ENCODE data around the gene AGBL4. TPM values are rescaled to one million over a fixed set of nuclear protein-coding genes. Genes with fewer than 3 reads are reported as not detected.

The AGBL4 gene
- total and polyA plus RNA-seq, 7 experiments from 2014 or later, result 0.27 TPM; not detected in 6

DNA sequence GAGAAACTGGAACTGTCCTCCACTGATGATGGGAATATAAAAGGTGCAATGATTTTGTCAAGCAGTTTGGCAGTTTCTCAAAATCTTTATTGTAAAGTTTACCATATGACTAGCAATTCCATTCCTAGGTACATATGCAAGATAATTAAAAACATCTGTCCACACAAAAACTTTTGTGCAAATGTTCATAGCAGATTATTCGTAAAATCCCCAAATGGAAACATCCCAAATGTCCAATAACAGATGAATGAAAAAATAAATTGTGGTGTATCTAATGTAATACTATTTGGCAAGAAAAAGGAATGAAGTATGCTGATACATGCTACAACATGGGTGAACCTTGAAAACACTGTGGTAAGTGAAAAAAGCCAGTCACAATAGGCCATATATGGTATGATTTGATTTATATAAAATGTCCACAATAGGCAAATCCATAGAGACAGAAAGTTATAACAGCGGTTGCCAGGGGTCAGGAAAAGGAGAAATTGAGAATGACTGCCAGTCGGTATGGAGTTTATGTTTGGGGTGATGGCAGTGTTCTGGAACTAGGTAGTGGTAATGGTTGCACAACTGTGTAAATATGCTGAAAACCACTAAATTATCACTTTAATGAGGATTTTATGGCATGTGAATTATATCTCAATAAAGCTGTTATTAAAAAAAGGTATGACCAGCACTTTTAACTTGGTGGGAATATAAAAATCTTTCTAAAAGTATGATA, 1165.4 kb downstream of the AGBL4 start:
- Mint-ChIP-seq H3K9me3 (peaks cover 0 to 25% (median 12%) of the 10 kb centered on the region in 11 donors), H3K4me3 (no peak overlapping the region), H3K27me3 (peaks cover 8 to 33% (median 17%) of the 10 kb centered on the region in 5 donors), H3K36me3 (peaks cover 0 to 4% (median 0%) of the 10 kb centered on the region in 5 donors), H3K27ac (no peak overlapping the region), H3K4me1 (no peaks in the 10 kb centered on the region)
- Histone ChIP-seq H3K9me3 (ENCODE audit: control insufficient read depth in 2 of 3, low read length in 3 of 3) (no peaks in the 10 kb centered on the region), H3K36me3 (ENCODE audit: control insufficient read depth in 2 of 3, insufficient read depth in 3 of 3, low read length in 3 of 3) (no peaks in the 10 kb centered on the region), H3K27ac (ENCODE audit: low read depth, low read length) (no peak overlapping the region), H3K4me1 (ENCODE audit: control insufficient read depth in 2 of 2, insufficient read depth in 2 of 2, low read length in 2 of 2) (no peaks in the 10 kb centered on the region), H3K4me3 (ENCODE audit: low read length) (no peak overlapping the region), H3K27me3 (ENCODE audit: control insufficient read depth in 2 of 2, insufficient read depth in 2 of 2, low read length in 2 of 2) (no peaks in the 10 kb centered on the region)
- CTCF ChIA-PET, result interaction anchor here (0.7 to 0.9 kb wide), 2 partner anchors 9 to 20 kb away, joined by 3 read pairs; no protein-coding TSS in a partner anchor
- intact Hi-C loops (cut with micrococcal nuclease), result no loop called here
- DNase-seq, result no peak
- no peak for ATAC-seq
- POLR2A ChIA-PET, result no interaction called here

DNA sequence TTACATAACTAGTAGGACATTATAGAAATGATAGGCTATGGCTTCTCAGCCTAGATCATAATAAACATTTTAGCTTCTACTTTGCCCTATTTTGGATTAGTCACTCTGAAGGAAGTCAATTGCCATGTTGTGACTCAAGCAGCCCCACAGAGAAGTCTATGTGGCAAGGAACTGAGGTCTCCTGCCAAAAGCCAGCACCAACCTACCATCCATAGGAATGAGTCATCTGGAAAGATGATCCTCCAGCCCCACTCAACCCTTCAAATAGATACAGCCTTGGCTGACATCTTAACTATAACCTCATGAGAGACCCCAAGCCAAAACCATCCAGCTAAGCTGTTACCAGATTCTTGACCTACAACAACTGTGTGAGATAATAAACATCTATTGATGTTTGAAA, 1170.7 kb downstream of the AGBL4 start:
- Histone ChIP-seq H3K9me3 (ENCODE audit: control insufficient read depth in 2 of 3, low read length in 3 of 3) (no peaks in the 10 kb centered on the region), H3K27me3 (ENCODE audit: control insufficient read depth in 2 of 2, insufficient read depth in 2 of 2, low read length in 2 of 2) (no peaks in the 10 kb centered on the region), H3K27ac (ENCODE audit: low read depth, low read length) (no peak overlapping the region), H3K4me1 (ENCODE audit: control insufficient read depth in 2 of 2, insufficient read depth in 2 of 2, low read length in 2 of 2) (no peaks in the 10 kb centered on the region), H3K36me3 (ENCODE audit: control insufficient read depth in 2 of 3, insufficient read depth in 3 of 3, low read length in 3 of 3) (no peaks in the 10 kb centered on the region), H3K4me3 (ENCODE audit: low read length) (no peak overlapping the region)
- ChIA-PET CTCF (no interaction called here), POLR2A (no interaction called here)
- DNase-seq (no peak), ATAC-seq (no peak)
- no peak overlapping the region for H3K4me3 Mint-ChIP-seq
- no peaks in the 10 kb centered on the region for H3K4me1 Mint-ChIP-seq
- H3K27me3 Mint-ChIP-seq, result peaks cover 3 to 21% (median 12%) of the 10 kb centered on the region in 5 donors
- intact Hi-C loops (cut with micrococcal nuclease), result no loop called here
- peaks cover 0 to 4% (median 0%) of the 10 kb centered on the region in 5 donors for H3K36me3 Mint-ChIP-seq
- H3K9me3 Mint-ChIP-seq, result peaks cover 0 to 3% (median 0%) of the 10 kb centered on the region in 11 donors
- H3K27ac Mint-ChIP-seq, result no peak overlapping the region

DNA sequence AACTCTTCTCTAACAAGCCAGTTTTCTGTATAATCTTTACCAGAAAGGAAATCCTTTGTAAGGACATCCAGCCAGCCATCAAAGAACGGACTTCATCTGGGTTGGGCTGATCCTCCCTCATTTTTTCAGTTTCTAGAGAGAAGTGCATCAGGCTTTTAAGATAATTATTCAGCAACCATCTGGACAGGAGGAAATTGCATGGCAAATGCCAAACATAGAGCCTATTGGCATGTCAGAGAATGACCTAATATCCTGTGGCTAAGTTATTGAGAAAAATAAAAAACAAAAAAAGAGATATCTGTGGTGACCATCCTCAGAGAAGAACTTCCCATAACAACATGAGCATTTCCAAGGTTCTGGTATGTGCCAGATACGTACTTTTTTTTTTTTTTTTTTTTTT, 1172.1 kb downstream of the AGBL4 start:
- no peak for ATAC-seq
- DNase-seq, result no peak
- no peak overlapping the region for H3K4me3 ChIP-seq (ENCODE audit: low read length)
- peaks cover 0 to 3% (median 0%) of the 10 kb centered on the region in 11 donors for H3K9me3 Mint-ChIP-seq
- H3K27me3 Mint-ChIP-seq, result peaks cover 3 to 15% (median 5%) of the 10 kb centered on the region in 5 donors
- no peaks in the 10 kb centered on the region for H3K27me3 ChIP-seq (ENCODE audit: control insufficient read depth in 2 of 2, insufficient read depth in 2 of 2, low read length in 2 of 2)
- intact Hi-C loops (cut with micrococcal nuclease), result no loop called here
- no peaks in the 10 kb centered on the region for H3K9me3 ChIP-seq (ENCODE audit: control insufficient read depth in 2 of 3, low read length in 3 of 3)
- no peaks in the 10 kb centered on the region for H3K4me1 ChIP-seq (ENCODE audit: control insufficient read depth in 2 of 2, insufficient read depth in 2 of 2, low read length in 2 of 2)
- H3K36me3 ChIP-seq (ENCODE audit: control insufficient read depth in 2 of 3, insufficient read depth in 3 of 3, low read length in 3 of 3), result no peaks in the 10 kb centered on the region
- peaks cover 0 to 4% (median 0%) of the 10 kb centered on the region in 5 donors for H3K36me3 Mint-ChIP-seq
- no peak overlapping the region for H3K27ac ChIP-seq (ENCODE audit: low read depth, low read length)
- no peaks in the 10 kb centered on the region for H3K4me1 Mint-ChIP-seq
- H3K27ac Mint-ChIP-seq, result no peak overlapping the region
- CTCF ChIA-PET, result no interaction called here
- H3K4me3 Mint-ChIP-seq, result no peak overlapping the region
- POLR2A ChIA-PET, result no interaction called here

DNA sequence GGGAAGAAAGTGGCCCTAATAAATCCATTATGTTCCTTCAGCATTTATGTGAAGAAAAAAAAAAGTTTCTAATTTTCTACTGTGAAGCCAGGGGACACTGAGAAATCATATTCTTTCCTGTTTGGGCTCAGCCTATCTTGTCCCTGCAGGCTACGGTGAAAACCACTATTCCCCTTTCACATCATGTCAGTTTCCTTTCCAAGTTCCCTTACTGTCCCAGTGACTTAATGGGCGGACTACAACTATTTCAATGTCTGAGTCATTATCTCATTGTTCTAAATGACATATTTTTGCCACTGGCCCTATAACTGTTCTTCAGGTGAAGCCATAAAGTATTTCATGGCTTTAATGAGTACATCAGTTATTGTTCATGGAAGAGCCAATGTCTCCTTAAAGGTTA, 1175.7 kb downstream of the AGBL4 start:
- H3K36me3 Mint-ChIP-seq, result no peaks in the 10 kb centered on the region
- POLR2A ChIA-PET, result no interaction called here

DNA sequence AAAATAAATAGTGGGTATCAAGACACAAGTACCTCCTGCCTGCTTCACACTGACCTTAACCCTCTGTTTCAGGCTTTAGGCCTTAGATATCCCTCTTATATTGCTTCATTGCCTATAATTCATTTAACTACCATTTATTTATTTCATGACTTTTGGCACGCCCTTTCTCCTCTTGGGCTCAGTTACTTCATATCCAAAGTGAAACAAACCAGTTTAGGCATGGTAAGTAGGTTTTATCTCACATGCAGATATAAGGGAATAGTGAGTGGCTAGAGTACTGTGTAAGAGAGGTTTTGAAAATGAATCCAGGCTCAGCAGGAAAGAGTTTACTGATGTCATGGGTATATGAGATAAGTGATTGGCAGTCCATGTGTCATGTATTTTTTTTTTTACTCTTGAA, 1177.3 kb downstream of the AGBL4 start:
- Mint-ChIP-seq H3K27ac (no peak overlapping the region), H3K36me3 (no peaks in the 10 kb centered on the region), H3K4me3 (no peak overlapping the region), H3K4me1 (no peaks in the 10 kb centered on the region), H3K27me3 (peaks cover 4 to 21% (median 7%) of the 10 kb centered on the region in 5 donors), H3K9me3 (peaks cover 0 to 1% (median 0%) of the 10 kb centered on the region in 11 donors)
- intact Hi-C loops (cut with micrococcal nuclease), result no loop called here
- ChIA-PET POLR2A (no interaction called here), CTCF (no interaction called here)
- DNase-seq (no peak), ATAC-seq (no peak)
- Histone ChIP-seq H3K27ac (ENCODE audit: low read depth, low read length) (no peak overlapping the region), H3K27me3 (ENCODE audit: control insufficient read depth in 2 of 2, insufficient read depth in 2 of 2, low read length in 2 of 2) (no peaks in the 10 kb centered on the region), H3K9me3 (ENCODE audit: control insufficient read depth in 2 of 3, low read length in 3 of 3) (no peaks in the 10 kb centered on the region), H3K4me1 (ENCODE audit: control insufficient read depth in 2 of 2, insufficient read depth in 2 of 2, low read length in 2 of 2) (no peaks in the 10 kb centered on the region), H3K36me3 (ENCODE audit: control insufficient read depth in 2 of 3, insufficient read depth in 3 of 3, low read length in 3 of 3) (no peaks in the 10 kb centered on the region), H3K4me3 (ENCODE audit: low read length) (no peak overlapping the region)

More for the DNA sequence above, 1175.7 kb downstream of the AGBL4 start:
- CTCF ChIA-PET, result no interaction called here
- intact Hi-C loops (cut with micrococcal nuclease), result no loop called here
- Mint-ChIP-seq H3K4me1 (no peaks in the 10 kb centered on the region), H3K27me3 (peaks cover 3 to 18% (median 7%) of the 10 kb centered on the region in 5 donors), H3K4me3 (no peak overlapping the region), H3K27ac (no peak overlapping the region), H3K9me3 (peaks cover 0 to 3% (median 0%) of the 10 kb centered on the region in 11 donors)
- Histone ChIP-seq H3K4me3 (ENCODE audit: low read length) (no peak overlapping the region), H3K4me1 (ENCODE audit: control insufficient read depth in 2 of 2, insufficient read depth in 2 of 2, low read length in 2 of 2) (no peaks in the 10 kb centered on the region), H3K36me3 (ENCODE audit: control insufficient read depth in 2 of 3, insufficient read depth in 3 of 3, low read length in 3 of 3) (no peaks in the 10 kb centered on the region), H3K9me3 (ENCODE audit: control insufficient read depth in 2 of 3, low read length in 3 of 3) (no peaks in the 10 kb centered on the region), H3K27me3 (ENCODE audit: control insufficient read depth in 2 of 2, insufficient read depth in 2 of 2, low read length in 2 of 2) (no peaks in the 10 kb centered on the region), H3K27ac (ENCODE audit: low read depth, low read length) (no peak overlapping the region)
- DNase-seq (no peak), ATAC-seq (no peak)

DNA sequence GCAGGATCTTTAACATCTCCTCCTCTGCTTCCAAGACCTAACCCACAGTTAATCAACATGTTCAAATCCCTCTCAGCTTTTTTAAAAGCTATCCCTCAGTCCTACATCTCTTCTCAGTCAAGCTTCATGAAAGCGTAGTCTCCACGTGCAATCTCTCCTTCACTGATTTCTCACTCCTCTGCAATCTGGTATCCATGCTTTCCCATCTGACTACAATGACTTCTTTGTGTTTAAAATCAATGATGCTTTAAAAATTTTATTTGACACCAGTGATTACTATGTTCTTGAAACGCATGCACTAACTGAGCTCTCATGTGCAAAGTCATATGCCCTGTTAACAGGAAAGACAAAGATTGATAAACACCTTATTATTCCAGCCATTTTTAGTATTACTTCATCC, 1179.6 kb downstream of the AGBL4 start:
- ATAC-seq (no peak), DNase-seq (no peak)
- POLR2A ChIA-PET, result no interaction called here
- CTCF ChIA-PET, result no interaction called here
- peaks cover 3 to 23% (median 7%) of the 10 kb centered on the region in 5 donors for H3K27me3 Mint-ChIP-seq
- Histone ChIP-seq H3K27ac (ENCODE audit: low read depth, low read length) (no peak overlapping the region), H3K27me3 (ENCODE audit: control insufficient read depth in 2 of 2, insufficient read depth in 2 of 2, low read length in 2 of 2) (no peaks in the 10 kb centered on the region), H3K9me3 (ENCODE audit: control insufficient read depth in 2 of 3, low read length in 3 of 3) (no peaks in the 10 kb centered on the region), H3K4me1 (ENCODE audit: control insufficient read depth in 2 of 2, insufficient read depth in 2 of 2, low read length in 2 of 2) (no peaks in the 10 kb centered on the region), H3K4me3 (ENCODE audit: low read length) (no peak overlapping the region), H3K36me3 (ENCODE audit: control insufficient read depth in 2 of 3, insufficient read depth in 3 of 3, low read length in 3 of 3) (no peaks in the 10 kb centered on the region)
- H3K27ac Mint-ChIP-seq, result no peak overlapping the region
- no peaks in the 10 kb centered on the region for H3K4me1 Mint-ChIP-seq
- no peak overlapping the region for H3K4me3 Mint-ChIP-seq
- no peaks in the 10 kb centered on the region for H3K9me3 Mint-ChIP-seq
- H3K36me3 Mint-ChIP-seq, result no peaks in the 10 kb centered on the region
- intact Hi-C loops (cut with micrococcal nuclease), result no loop called here

DNA sequence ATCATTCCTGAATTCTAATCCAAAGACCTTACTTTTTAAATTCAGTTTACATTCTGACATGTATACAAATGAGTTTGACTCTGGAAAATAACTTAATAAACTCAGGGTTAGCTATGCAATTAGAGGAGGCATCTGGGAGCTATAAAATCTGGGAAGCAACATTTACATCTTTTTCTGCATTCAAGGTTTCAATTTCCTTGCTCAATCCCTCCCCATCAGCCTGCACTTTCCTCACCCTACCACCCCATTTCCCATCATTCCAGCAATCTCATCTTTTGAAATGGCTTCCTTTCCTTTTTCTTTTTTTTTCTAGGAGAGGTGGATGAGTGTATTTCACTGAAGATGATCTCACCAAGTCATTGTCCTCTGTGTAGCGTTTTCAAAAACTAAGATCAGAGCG, 1181.8 kb downstream of the AGBL4 start:
- ChIA-PET POLR2A (no interaction called here), CTCF (no interaction called here)
- intact Hi-C loops (cut with micrococcal nuclease), result no loop called here
- no peaks in the 10 kb centered on the region for H3K27me3 ChIP-seq (ENCODE audit: control insufficient read depth in 2 of 2, insufficient read depth in 2 of 2, low read length in 2 of 2)
- DNase-seq (no peak), ATAC-seq (no peak)
- no peaks in the 10 kb centered on the region for H3K9me3 ChIP-seq (ENCODE audit: control insufficient read depth in 2 of 3, low read length in 3 of 3)
- H3K4me1 ChIP-seq (ENCODE audit: control insufficient read depth in 2 of 2, insufficient read depth in 2 of 2, low read length in 2 of 2), result no peaks in the 10 kb centered on the region
- no peak overlapping the region for H3K27ac ChIP-seq (ENCODE audit: low read depth, low read length)
- H3K4me1 Mint-ChIP-seq, result no peaks in the 10 kb centered on the region
- H3K4me3 ChIP-seq (ENCODE audit: low read length), result no peak overlapping the region
- H3K36me3 ChIP-seq (ENCODE audit: control insufficient read depth in 2 of 3, insufficient read depth in 3 of 3, low read length in 3 of 3), result no peaks in the 10 kb centered on the region
- H3K9me3 Mint-ChIP-seq, result no peaks in the 10 kb centered on the region
- peaks cover 6 to 37% (median 16%) of the 10 kb centered on the region in 5 donors for H3K27me3 Mint-ChIP-seq
- H3K27ac Mint-ChIP-seq, result no peak overlapping the region
- H3K36me3 Mint-ChIP-seq, result no peaks in the 10 kb centered on the region
- H3K4me3 Mint-ChIP-seq, result no peak overlapping the region

Measured in naive thymus-derived CD4-positive, alpha-beta T cell (primary cell).